ENCODE measurements around the gene CYGB. TPM values are rescaled to one million over a fixed set of nuclear protein-coding genes. Genes with fewer than 3 reads are reported as not detected.

CYGB gene
- total and polyA plus RNA-seq, 9 of the 15 experiments (the other 6 are each of a cell fraction or from before 2014, with no cell fraction given) = 0.08 to 0.95 (median 0.18) TPM; not detected in 5

- no peaks in the 10 kb centered on the region for H3K27me3 ChIP-seq (ENCODE audit: control insufficient read depth in 2 of 2, insufficient read depth in 2 of 2, low read length in 2 of 2)
- H2AFZ ChIP-seq (ENCODE audit: low read depth, low read length) = no peak overlapping the region
- ATAC-seq (no peak), FAIRE-seq (no peak), DNase-seq (ENCODE audit: extremely low read depth in 1 of 4, low spot score in 3 of 4) (no peak)
- WGBS (ENCODE audit: insufficient coverage, low coverage, missing lambda C conversion rate) = 23% methylated on average over 7 of the region's 7 CpGs
- no peaks in the 10 kb centered on the region for H3K79me2 ChIP-seq (ENCODE audit: control insufficient read depth, insufficient read depth, low read length)
- intact Hi-C loops (cut with micrococcal nuclease) (loop anchor here (5.0 kb wide), 1 partner anchor 42 kb away; no protein-coding TSS in a partner anchor), in situ Hi-C loops (cut with MboI) (no loop called here)
- no peak overlapping the region for H3K27ac ChIP-seq (ENCODE audit: extremely low read depth, low read depth, low read length)
- no peak overlapping the region for H3K4me3 ChIP-seq
- no peaks in the 10 kb centered on the region for H3K36me3 ChIP-seq (ENCODE audit: control insufficient read depth, insufficient read depth, low read length)
- H4K20me1 ChIP-seq (replicated peaks; ENCODE audit: control insufficient read depth, insufficient read depth, low read length) = no peaks in the 10 kb centered on the region
- H3K9ac ChIP-seq (ENCODE audit: insufficient read depth in 1 of 2, low read depth in 2 of 2, low read length in 2 of 2) = no peak overlapping the region
- peaks cover 0 to 23% of the 10 kb centered on the region in 2 experiments; a peak in 3 of 5 replicates for H3K4me1 ChIP-seq (replicated peaks in 1 of 2; ENCODE audit: control insufficient read depth in 2 of 2, insufficient read depth in 2 of 2, low read length in 2 of 2)
- POLR2A ChIA-PET = interaction anchor here (0.6 to 1.0 kb wide), 5 partner anchors 8 to 132 kb away, joined by 3 to 5 read pairs (median 3); no protein-coding TSS in a partner anchor
- no peaks in the 10 kb centered on the region for H3K9me1 ChIP-seq (ENCODE audit: control insufficient read depth, insufficient read depth, low read length)
- no TSS peak for BruUV-seq (replicated peaks)
- no peaks in the 10 kb centered on the region for H3K9me3 ChIP-seq (replicated peaks; ENCODE audit: control insufficient read depth, insufficient read depth, low read depth, low read length)
- CTCF ChIA-PET (ENCODE audit: low intra/inter-chr PET ratio) = no interaction called here
- no peak overlapping the region for H3K4me2 ChIP-seq (ENCODE audit: insufficient read depth, low read length)
- no peak for TF ChIP-seq DNMT1 (IDR thresholded peaks at IDR 0.05)
- TF ChIP-seq ZBTB12 (CRISPR knock-in tag; IDR thresholded peaks at IDR 0.05) = no peak
- no peak for TF ChIP-seq ZNF280A (IDR thresholded peaks at IDR 0.05; ENCODE audit: low read depth, partially characterized antibody)
- no peak for TF ChIP-seq AFF1 (IDR thresholded peaks at IDR 0.05; ENCODE audit: low read depth in 1 of 2, partially characterized antibody in 2 of 2)
- TF ChIP-seq NFATC3 (IDR thresholded peaks at IDR 0.05) = no peak
- TF ChIP-seq RBFOX2 (IDR thresholded peaks at IDR 0.05; ENCODE audit: low read depth, low read length) = no peak
- no peak for TF ChIP-seq PPARD (CRISPR knock-in tag; IDR thresholded peaks at IDR 0.05)
- TF ChIP-seq FOXO4 (CRISPR knock-in tag; IDR thresholded peaks at IDR 0.05) = no peak
- TF ChIP-seq GTF3C2 (IDR thresholded peaks at IDR 0.05; ENCODE audit: borderline replicate concordance, extremely low read depth, insufficient read length) = no peak
- TF ChIP-seq TCF15 (CRISPR knock-in tag; IDR thresholded peaks at IDR 0.05) = no peak
Measured at GRCh38 chr17:76549539-76549938, 12.0 kb upstream of the CYGB start.

Measured in K562 (cell line).